SIG-M5 (cell line): ENCODE results near the gene ZDHHC12.

Experiments
- DNase-seq: peaks from one replicate; lab custom pipeline; 2025; lab: John Stamatoyannopoulos, UW

The ZDHHC12 gene

DNA sequence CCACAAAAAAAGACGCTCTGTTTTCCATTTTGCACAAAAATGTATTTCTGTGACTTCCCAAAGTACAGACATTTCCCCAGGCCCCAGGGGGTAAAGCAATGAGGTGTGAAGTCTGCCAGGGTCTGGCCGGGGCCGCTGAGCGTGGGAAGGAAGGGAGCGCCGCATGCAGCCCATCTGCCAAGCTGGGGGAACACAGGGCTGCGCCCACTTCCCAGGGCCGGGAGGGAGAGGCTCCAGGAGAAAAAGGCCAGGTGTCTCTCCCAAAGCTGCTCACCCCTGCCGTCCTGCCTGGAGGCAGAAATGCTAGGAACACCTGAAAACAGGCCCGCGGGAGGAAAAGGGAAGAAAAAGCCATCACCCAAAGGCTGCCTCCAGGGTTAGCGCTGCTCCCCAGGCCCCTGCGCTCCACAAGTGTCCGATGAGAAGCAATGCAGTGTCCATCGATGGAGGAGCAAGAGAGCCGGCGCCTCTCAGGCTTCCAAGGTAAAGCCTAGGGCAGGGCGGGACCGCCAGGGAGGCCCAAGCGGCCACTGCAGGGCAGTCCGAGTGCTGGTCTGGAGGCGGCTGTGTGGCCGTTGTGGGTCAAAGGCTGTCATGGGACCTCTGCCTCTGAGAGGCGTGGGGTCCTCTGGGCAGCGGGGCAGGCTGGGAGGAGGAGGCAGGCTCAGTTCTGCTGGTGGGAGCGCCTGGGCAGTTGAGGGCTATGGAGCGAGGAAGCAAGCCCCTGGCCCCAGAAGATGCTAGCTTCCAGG is 6.0 kb upstream of the ZDHHC12 start:
- DNase-seq = no peak

DNA sequence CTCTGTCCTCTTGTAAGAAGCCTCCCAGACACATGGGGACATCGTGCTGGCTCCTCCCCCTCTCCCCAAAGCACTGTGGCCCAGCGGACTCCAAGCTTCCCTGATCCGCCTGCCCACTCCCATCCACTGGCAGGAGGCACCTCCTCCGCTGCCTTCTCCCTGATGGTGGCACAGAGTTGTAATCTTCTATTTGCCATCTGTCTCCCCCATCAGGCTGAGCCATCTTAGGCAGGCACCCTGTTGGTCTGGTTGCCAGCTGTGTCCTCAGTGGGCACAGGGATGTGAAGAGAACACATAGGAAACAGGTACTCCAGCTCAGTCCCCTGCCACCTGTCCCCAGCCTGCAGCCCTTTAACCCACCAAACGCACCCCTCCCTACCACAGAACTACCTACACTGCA is 5.4 kb upstream of the ZDHHC12 start:
- no peak for DNase-seq

DNA sequence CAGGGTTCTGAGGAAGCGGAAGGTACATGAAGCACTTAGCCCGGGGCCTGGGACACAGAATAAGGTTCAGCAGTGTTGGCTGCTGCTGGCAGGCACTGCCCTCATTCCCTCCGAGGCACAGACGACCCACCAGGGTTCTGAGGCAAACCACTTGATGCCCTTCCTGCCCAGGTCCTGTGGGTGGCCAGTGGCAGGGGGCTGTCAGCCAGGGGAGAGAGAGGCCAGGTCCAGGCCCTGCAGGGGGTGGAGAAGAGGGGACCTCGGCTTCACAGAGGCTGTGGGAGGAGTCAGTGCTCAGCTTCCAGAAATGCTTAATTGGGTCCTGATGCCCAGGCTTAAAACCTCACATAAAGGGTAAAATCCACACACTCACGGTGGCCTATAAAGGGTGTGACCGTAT is 4.4 kb upstream of the ZDHHC12 start:
- no peak for DNase-seq

DNA sequence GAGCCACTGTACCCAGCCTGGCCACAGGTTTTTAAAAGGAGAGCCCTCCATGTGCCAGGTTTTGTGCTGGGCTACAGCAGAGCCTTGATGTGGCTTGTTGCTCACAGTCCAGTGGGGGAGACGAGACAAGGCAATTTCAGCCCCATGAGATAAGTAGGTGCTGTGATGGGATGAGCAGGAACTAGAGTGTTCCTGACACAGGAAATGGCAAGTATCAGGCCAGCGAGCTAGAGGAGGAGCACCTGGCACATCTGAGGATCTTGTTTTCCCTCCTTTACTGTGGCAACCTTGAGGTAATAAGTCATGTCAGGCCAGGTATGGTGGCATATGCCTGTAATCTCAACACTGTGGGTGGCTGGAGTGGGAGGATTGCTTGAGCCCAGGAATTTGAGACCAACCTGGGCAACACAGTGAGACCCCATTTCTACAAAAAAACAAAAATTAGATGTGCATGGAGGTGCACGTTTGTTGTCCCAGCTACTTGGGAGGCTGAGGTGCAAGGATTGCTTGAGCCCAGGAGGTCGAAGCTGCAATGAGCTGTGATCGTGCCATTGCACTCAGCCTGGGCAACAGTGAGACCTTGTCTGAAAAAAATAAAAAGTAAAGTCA is 3.8 kb upstream of the ZDHHC12 start:
- DNase-seq = no peak

DNA sequence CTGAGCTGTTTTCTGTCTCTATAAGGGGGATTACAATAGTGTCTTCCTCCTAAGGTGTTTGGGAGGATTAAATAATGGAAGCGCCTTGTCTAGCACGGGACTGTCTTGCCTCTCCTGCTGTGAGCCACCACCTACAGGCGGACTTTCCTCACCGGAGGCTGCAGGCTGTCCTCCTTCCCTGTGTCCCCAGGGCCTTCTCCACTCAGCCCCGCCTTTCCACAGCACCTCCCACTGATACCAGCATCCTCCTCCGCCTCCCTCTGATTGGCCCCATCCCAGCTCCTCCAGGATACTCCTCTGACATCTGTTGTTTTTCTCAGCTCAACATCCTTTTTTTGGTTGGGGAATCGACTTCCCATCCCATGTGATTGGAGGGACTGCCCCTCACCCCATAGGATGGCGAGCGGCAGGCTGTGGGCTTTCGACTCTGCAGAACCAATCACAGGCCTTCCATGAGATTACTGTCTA is 851 bp upstream of the ZDHHC12 start:
- no peak for DNase-seq

DNA sequence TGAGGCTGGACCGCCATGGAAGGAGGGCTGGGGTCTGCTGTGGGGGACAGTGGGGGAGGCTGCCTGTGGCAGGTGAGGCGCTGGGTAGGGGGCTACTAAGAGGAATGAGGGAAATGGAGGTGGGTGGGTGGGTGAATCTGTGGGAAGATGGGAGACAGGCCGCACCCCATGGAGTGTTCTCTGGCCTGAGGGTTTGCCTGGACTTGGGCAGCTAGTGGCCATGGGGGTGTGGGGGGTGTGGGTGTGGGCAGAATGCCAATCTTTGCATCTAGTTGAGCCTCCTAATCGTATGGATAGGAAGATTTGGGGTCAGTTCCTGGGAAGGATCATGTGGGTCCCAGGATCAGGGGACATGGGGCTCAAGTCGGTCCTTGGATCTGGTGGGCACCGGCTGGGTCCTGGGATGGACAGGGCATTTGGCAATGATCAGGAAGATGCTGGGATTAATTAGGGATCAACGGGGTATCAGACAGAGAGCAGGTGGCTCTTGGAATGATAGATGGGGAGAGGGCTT is 518 bp downstream of the ZDHHC12 start:
- DNase-seq = no peak

DNA sequence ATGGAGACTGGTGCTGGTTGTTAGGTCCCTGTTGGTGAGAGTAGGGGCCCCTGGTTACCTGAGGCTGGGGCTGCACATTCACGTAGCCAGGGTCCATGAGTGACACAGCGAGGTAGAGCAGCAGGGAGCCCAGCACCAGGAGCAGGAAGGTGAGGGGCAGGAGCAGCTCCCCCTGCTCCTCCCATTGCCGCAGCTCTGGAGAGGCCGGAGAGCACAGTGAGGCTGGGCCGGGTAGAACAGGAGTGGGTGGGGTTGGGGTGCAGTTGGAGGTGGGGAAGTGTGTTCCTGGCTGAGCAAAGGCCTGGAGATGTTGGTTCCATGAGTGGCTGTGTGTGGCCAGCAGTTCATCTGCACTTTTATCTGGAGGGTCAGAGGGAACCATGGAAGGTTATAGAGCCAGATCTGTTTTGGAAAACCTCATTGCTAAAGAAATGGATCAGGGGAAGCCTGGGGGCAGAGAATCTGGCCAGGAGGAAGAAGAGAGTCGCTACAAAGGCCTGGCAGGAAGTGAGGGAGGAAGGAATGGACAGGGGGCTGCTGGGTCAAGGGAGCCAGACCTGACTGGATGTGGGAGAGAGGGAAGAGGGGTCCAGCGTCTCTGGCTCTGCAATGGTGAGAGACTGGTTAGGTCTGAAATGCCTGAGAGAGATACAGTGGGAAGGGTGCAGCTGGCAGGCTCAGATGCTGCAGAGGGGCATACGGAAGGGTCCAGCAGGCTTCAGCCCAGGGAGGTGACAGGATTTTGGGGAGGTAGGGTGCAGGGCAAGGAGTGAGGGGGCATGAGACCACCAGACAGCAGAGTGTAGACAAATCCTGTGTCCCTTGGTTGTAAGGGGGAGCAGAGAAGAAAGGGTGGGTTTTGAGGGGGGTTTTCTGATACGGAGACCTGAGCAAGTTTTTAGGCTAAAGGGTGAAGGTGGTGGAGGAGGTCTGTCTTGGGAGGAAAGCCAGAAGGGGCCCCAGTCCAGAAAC is 1.3 kb downstream of the ZDHHC12 start:
- DNase-seq = no peak

DNA sequence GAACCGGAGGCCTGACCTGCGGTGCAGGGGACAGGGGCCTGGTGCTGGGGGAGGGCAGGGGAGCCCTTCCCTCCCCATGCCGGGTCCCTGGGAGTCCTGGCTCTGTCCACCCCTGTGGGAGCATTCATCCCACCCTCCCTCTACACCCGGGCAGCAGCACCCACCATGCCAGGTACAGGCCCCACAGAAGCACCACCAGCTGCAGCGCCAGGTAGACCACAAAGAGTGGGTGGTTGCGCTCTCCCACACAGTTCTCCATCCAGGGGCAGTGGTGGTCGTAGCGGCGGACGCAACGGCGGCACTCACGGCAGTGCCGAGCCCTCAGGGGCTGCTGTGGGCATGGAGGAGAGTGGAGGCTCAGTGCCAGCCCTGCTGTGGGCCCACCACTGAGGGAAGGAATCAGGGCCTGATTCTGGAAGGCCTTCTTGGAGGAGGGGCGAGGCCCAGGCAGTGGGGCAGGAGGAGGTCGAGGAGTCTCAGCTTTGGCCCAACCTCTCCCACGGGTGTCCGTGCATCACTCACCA is 2.4 kb downstream of the ZDHHC12 start:
- DNase-seq = no peak

DNA sequence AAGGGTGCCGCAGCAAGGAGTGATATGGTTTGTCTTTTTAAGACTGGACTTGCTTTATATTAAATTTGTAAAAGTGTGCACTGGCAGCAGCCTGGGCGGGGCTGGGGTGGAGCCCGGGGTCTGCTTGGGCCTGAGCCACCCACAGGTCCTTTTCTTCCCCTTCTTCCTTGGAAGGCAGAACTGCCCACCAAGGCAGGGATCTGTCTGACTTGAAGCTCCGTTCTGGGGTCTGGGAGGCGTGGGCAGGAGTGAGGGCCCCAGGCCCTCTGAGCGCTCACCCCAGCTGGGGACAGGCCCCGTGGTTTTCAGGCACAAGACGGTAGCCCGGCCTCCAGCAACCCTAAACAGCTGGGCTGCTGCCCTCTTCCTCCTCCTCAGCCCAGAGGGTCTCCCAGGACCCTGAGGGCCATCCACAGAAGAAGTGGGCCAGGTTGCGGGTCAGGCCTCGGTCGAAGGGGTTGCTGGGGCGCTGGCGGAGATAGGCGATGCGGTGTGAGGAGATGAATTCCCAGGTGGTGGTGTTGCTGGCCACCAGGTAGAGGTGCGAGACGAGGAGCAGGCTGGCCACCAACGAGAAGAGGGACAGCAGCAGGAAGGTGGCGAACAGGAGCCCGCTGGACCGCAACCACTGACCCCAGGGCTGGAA is 3.0 kb downstream of the ZDHHC12 start:
- no peak for DNase-seq

DNA sequence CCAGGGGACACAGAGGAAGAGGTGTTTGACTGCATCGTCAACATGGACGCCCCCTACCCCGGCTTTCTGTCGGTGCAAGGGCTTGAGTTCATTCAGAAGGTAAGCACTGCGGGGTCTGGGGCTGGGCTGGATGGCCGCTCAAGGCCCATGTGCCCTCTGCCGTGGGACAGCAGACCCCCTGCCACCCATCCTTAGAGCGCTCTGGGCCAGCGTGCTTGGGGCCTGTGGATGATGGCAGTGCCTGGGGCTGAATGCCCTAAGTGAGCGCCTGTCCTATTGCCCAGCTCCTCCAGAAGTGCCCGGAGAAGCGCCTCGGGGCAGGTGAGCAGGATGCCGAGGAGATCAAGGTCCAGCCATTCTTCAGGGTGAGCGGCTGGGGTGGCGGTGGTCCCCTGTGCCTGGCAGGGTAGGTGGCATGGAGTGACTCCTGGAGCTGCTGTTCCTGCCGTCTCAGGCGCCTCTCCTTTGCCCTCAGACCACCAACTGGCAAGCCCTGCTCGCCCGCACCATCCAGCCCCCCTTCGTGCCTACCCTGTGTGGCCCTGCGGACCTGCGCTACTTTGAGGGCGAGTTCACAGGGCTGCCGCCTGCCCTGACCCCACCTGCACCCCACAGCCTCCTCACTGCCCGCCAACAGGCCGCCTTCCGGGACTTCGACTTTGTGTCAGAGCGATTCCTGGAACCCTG is 3.9 kb downstream of the ZDHHC12 start:
- DNase-seq = no peak

DNA sequence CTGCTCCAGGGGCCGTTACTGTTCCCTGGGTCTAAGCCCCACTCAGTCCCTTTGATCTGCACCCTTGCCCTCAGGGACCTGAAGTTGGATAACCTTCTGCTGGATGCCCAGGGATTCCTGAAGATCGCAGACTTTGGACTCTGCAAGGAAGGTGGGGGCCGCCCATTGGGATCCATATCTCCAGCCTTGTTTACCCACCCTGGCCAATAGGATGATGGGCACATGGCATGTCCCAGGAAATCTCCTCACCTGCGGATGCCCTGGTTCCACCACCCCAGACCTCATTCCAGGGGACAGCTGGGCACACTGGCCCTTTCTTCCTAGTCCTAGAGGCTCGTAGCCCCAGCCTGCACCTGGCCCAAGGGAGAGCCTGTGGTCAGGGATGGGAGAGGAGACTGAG is 5.5 kb downstream of the ZDHHC12 start:
- no peak for DNase-seq

DNA sequence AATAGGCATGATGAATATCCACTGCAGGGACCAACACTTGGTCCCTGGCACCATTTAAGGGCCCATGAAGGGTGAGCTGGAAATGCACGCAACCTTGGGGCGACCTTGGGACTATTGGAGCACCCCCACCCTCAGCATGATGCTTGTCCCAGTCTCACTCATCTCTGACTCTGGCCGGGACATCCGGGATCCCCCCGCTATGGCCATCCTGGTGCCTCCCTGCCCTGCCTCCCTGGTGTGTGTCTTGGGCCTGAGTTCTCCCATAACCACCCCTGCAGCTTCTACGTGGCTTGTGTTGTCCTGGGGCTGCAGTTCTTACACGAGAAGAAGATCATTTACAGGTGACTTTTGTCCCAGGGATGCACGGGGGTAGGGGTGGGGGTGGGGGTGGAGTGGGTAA is 5.9 kb downstream of the ZDHHC12 start:
- no peak for DNase-seq

DNA sequence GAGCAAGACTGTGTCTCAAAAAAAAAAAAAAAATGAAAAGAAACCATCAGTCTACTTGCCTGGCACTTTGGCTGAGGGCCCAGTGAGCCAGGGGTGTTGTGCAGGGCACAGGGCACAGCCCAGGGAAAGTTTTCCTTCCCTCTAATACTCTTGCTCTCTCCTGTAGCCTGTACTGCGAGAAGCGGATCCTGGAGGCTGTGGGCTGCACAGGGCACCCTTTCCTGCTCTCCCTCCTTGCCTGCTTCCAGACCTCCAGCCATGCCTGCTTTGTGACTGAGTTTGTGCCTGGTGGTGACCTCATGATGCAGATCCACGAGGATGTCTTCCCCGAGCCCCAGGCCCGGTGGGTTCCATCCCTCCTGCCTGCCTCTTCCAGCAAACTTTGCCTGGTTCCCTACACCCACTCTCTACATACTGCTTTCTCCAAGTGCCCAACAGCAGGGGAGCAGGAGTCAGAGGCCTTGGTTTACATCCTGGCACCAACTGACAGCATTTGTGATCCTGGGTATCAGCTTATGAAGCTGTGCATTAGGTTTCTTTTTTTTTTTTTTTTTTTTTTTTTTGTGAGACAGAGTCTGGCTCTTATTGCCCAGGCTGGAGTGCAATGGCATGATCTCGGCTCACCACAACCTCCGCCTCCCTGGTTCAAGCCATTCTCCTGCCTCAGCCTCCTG is 7.2 kb downstream of the ZDHHC12 start:
- DNase-seq = no peak

DNA sequence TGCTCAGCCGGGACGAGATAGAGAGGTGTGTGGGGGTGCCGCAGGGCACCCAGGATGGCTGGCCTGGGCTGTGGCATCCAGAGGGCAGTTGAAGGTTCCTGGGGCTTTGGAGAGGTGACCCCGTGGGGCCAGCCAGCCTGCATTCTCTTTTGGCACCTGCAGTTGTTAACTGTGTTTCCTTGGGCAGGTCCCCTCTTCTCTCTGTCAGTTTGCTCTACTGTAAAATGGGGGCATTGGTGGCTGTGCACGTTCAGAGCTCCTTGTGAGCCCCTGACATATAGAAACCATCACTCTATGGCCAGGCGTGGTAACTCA is 8.5 kb downstream of the ZDHHC12 start:
- DNase-seq = no peak

DNA sequence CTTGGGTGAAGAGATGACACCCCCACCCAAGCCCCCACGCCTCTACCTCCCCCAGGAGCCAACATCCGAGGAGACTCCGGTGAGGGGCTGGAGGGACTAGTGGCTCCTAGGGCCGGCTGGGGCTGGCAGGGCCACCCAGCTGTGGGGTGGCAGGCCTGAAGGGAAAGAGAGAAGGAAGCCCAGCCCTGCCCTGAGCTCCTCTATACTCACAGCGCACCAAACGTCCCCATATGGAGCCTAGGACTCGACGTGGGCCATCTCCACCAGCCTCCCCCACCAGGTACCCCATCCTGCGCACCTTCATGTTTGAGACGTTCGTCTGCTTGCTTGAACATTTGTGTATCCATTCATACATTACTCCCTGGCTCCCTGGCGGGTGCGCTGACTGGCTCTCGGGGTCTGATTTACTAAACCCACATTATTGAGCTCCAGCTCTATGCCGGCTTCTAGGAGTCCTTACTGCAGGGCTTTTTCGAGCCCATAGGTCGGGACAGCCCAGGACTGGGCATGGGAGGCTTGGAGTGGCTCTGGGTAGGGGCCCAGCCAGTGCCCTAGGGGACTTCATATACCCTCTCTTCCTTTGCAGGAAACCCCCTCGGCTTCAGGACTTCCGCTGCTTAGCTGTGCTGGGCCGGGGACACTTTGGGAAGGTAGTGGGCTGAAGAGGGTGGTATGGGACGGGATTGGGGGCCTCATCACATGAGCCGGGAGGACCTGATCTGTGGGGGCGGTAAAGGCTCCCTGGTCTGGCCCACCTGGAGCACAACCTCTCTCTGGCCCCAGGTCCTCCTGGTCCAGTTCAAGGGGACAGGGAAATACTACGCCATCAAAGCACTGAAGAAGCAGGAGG is 9.1 kb downstream of the ZDHHC12 start:
- no peak for DNase-seq

DNA sequence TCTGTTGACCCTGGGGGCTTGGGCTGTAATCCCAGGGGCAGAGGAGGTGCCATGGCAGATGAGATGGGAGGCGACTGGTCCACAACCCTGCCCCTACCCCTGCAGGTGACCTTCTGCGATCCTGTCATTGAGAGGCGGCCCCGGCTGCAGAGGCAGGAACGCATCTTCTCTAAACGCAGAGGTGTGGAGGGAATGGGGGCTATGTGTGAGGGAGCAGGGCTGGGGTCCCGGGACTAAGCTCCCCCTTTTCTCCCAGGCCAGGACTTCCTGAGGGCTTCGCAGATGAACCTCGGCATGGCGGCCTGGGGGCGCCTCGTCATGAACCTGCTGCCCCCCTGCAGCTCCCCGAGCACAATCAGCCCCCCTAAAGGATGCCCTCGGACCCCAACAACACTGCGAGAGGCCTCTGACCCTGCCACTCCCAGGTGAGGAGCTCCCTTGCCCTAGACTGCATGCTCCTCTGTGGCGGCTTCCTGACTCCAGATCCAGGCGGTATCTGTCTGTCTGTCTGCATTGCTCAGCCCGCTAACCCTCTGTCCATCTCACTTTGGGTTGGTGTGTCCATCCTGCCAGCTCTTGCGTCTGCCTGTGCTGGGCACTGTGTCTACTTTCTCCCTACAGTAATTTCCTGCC is 9.9 kb downstream of the ZDHHC12 start:
- no peak for DNase-seq

DNA sequence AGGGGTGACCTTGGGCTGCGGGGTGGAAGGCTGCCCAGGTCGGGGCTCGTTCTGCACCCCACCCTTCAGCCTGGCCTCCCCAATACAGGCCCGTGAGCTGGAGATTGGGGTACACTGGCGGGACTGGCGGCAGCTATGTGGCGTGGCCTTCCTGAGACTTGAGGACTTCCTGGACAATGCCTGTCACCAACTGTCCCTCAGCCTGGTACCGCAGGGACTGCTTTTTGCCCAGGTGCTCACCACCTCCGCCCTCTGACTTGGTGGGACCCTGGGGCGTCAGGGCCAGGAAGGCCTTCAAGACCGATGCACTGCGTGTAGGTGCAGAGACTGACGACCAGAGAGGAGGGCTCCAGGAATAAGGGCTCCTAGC is 10.5 kb downstream of the ZDHHC12 start:
- DNase-seq = no peak

DNA sequence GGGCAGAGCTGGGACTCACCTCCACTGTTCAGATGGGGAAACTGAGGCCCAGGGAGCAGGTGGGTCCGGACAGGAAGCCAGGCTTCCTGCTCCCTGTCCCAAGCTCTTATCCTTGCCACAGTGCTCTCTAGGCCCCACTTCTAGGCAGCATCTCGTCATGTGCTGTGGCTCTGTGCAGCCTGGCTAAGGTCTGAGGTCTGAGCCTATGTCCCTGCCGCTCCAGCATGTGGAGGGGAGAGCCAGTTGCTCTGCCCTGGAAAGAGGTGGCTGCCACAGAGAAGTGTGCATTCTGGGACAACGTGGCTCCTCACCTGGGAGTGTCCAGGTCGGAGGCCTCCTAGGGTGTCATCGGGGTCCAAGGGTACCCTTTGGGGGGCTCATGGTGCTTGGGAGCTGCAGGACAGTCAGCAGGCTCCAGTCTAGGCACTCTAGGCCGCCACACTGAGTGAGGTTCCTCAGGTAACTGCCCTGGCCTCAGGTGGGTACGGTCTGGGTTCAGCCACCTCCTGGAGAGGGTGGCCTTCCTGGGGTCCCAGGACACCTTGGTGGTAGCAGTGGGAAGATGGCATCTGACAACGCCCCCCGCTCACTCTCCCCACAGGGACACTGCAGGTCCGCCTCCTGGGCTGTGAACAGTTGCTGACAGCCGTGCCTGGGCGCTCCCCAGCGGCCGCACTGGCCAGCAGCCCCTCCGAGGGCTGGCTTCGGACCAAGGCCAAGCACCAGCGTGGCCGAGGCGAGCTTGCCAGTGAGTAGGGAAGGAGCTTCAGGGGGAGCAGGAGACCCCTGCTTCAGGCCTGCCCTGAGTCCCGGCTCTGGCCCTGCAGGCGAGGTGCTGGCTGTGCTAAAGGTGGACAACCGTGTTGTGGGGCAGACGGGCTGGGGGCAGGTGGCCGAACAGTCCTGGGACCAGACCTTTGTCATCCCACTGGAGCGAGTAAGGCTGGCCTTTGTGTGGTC is 11.2 kb downstream of the ZDHHC12 start:
- no peak for DNase-seq
